ENCODE measurements around the gene ZNF76. TPM values are rescaled to one million over a fixed set of nuclear protein-coding genes. Genes with fewer than 3 reads are reported as not detected.
A peak's percentile ranks its signal among the peaks of the same experiment; 100 is the strongest.

The ZNF76 gene
- total RNA-seq, 1 donor from 2014 or later: 12.7 TPM

GRCh38 chr6:35238843-35239289, 20.7 kb upstream of the ZNF76 start:
- H2AFZ ChIP-seq (ENCODE audit: low read depth, low read length): no peak overlapping the region
- H3K4me3 ChIP-seq (ENCODE audit: insufficient read depth, low read depth, low read length): no peak overlapping the region
- H3K36me3 ChIP-seq (ENCODE audit: insufficient read depth, low read length): peaks cover 2% of the 10 kb centered on the region
- H3K27ac Mint-ChIP-seq (ENCODE audit: unreplicated experiment): no peak overlapping the region
- peaks cover 20% of the 10 kb centered on the region for H3K36me3 Mint-ChIP-seq (ENCODE audit: low read depth, unreplicated experiment)
- peaks cover 55% of the 10 kb centered on the region for H4K20me1 ChIP-seq (ENCODE audit: insufficient read depth, low read length)
- H3K27ac ChIP-seq (ENCODE audit: low read depth, low read length): no peak overlapping the region
- H3K9ac ChIP-seq (ENCODE audit: low read length): no peak overlapping the region
- FAIRE-seq: no peak
- TF ChIP-seq EZH2 (IDR thresholded peaks at IDR 0.05; ENCODE audit: insufficient read depth, low read length) (no peak), CTCF (IDR thresholded peaks at IDR 0.05; ENCODE audit: insufficient read depth, low read depth, low read length) (no peak)
- peaks cover 17% of the 10 kb centered on the region for H3K9me3 Mint-ChIP-seq (ENCODE audit: unreplicated experiment)
- no peaks in the 10 kb centered on the region for H3K4me1 ChIP-seq (ENCODE audit: insufficient read depth, low read length)
- DNase-seq (ENCODE audit: low read depth): no peak
- H3K27me3 Mint-ChIP-seq (ENCODE audit: low read depth, unreplicated experiment): no peaks in the 10 kb centered on the region
- no peaks in the 10 kb centered on the region for H3K79me2 ChIP-seq (ENCODE audit: insufficient read depth, low read length)
- no peak overlapping the region for H3K4me2 ChIP-seq (ENCODE audit: low read length)
- no peaks in the 10 kb centered on the region for H3K9me3 ChIP-seq (ENCODE audit: insufficient read depth, low read depth, low read length)
- H3K27me3 ChIP-seq (ENCODE audit: insufficient read depth, low read length): no peaks in the 10 kb centered on the region
- peaks cover 25% of the 10 kb centered on the region for H3K4me1 Mint-ChIP-seq (ENCODE audit: low read depth, unreplicated experiment)
- peak overlapping the region; percentile 1 for H3K4me3 Mint-ChIP-seq (ENCODE audit: unreplicated experiment)

DNA sequence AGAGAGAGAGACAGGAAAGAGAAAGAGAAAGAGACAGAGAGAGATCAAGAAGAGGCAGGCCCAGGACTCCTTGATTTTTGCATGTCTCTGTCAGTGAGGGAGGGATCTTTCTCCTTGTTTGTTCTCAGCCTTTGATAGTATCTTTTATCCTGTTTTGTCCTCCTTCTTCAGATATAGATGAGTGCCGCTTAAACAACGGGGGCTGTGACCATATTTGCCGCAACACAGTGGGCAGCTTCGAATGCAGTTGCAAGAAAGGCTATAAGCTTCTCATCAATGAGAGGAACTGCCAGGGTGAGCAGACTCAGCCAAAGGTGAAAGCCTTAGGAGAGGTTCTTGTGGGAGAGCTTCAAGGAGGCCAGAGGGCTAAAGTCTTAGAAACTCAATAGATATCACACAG, 20.0 kb upstream of the ZNF76 start:
- Mint-ChIP-seq H3K27ac (ENCODE audit: unreplicated experiment) (no peak overlapping the region), H3K27me3 (ENCODE audit: low read depth, unreplicated experiment) (no peaks in the 10 kb centered on the region), H3K36me3 (ENCODE audit: low read depth, unreplicated experiment) (peaks cover 13% of the 10 kb centered on the region), H3K9me3 (ENCODE audit: unreplicated experiment) (peaks cover 11% of the 10 kb centered on the region), H3K4me1 (ENCODE audit: low read depth, unreplicated experiment) (peaks cover 20% of the 10 kb centered on the region), H3K4me3 (ENCODE audit: unreplicated experiment) (no peak overlapping the region)
- Histone ChIP-seq H3K4me3 (ENCODE audit: insufficient read depth, low read depth, low read length) (no peak overlapping the region), H2AFZ (ENCODE audit: low read depth, low read length) (no peak overlapping the region), H3K4me2 (ENCODE audit: low read length) (no peak overlapping the region), H3K27me3 (ENCODE audit: insufficient read depth, low read length) (no peaks in the 10 kb centered on the region), H3K9me3 (ENCODE audit: insufficient read depth, low read depth, low read length) (no peaks in the 10 kb centered on the region), H3K9ac (ENCODE audit: low read length) (no peak overlapping the region), H3K36me3 (ENCODE audit: insufficient read depth, low read length) (peaks cover 2% of the 10 kb centered on the region), H3K4me1 (ENCODE audit: insufficient read depth, low read length) (no peaks in the 10 kb centered on the region), H4K20me1 (ENCODE audit: insufficient read depth, low read length) (peaks cover 59% of the 10 kb centered on the region), H3K79me2 (ENCODE audit: insufficient read depth, low read length) (no peaks in the 10 kb centered on the region), H3K27ac (ENCODE audit: low read depth, low read length) (no peak overlapping the region)
- no peak for TF ChIP-seq EZH2 (IDR thresholded peaks at IDR 0.05; ENCODE audit: insufficient read depth, low read length)
- TF ChIP-seq CTCF (IDR thresholded peaks at IDR 0.05; ENCODE audit: insufficient read depth, low read depth, low read length): no peak
- FAIRE-seq (no peak), DNase-seq (ENCODE audit: low read depth) (no peak)

GRCh38 chr6:35240838-35241801, 18.4 kb upstream of the ZNF76 start:
- H4K20me1 ChIP-seq (ENCODE audit: insufficient read depth, low read length): peaks cover 69% of the 10 kb centered on the region

More at GRCh38 chr6:35240838-35241801, 18.4 kb upstream of the ZNF76 start:
- TF ChIP-seq EZH2 (IDR thresholded peaks at IDR 0.05; ENCODE audit: insufficient read depth, low read length): no peak
- peak; percentile 95 for TF ChIP-seq CTCF (IDR thresholded peaks at IDR 0.05; ENCODE audit: insufficient read depth, low read depth, low read length)
- FAIRE-seq (peak; percentile 17), DNase-seq (ENCODE audit: low read depth) (no peak)
- Histone ChIP-seq H3K36me3 (ENCODE audit: insufficient read depth, low read length) (peaks cover 9% of the 10 kb centered on the region), H3K79me2 (ENCODE audit: insufficient read depth, low read length) (no peaks in the 10 kb centered on the region), H2AFZ (ENCODE audit: low read depth, low read length) (no peak overlapping the region), H3K4me3 (ENCODE audit: insufficient read depth, low read depth, low read length) (no peak overlapping the region), H3K9me3 (ENCODE audit: insufficient read depth, low read depth, low read length) (no peaks in the 10 kb centered on the region), H3K27me3 (ENCODE audit: insufficient read depth, low read length) (no peaks in the 10 kb centered on the region), H3K9ac (ENCODE audit: low read length) (no peak overlapping the region), H3K27ac (ENCODE audit: low read depth, low read length) (no peak overlapping the region), H3K4me1 (ENCODE audit: insufficient read depth, low read length) (no peaks in the 10 kb centered on the region), H3K4me2 (ENCODE audit: low read length) (no peak overlapping the region)
- H3K36me3 Mint-ChIP-seq (ENCODE audit: low read depth, unreplicated experiment): peaks cover 15% of the 10 kb centered on the region
- no peak overlapping the region for H3K4me3 Mint-ChIP-seq (ENCODE audit: unreplicated experiment)
- no peaks in the 10 kb centered on the region for H3K27me3 Mint-ChIP-seq (ENCODE audit: low read depth, unreplicated experiment)
- H3K27ac Mint-ChIP-seq (ENCODE audit: unreplicated experiment): no peak overlapping the region
- H3K4me1 Mint-ChIP-seq (ENCODE audit: low read depth, unreplicated experiment): peaks cover 20% of the 10 kb centered on the region
- H3K9me3 Mint-ChIP-seq (ENCODE audit: unreplicated experiment): peaks cover 3% of the 10 kb centered on the region
